ENCODE data around the gene CTU2. TPM values are rescaled to one million over a fixed set of nuclear protein-coding genes. Genes with fewer than 3 reads are reported as not detected.

CTU2 gene
- total RNA-seq, 1 donor from 2014 or later: 18.3 TPM

DNA sequence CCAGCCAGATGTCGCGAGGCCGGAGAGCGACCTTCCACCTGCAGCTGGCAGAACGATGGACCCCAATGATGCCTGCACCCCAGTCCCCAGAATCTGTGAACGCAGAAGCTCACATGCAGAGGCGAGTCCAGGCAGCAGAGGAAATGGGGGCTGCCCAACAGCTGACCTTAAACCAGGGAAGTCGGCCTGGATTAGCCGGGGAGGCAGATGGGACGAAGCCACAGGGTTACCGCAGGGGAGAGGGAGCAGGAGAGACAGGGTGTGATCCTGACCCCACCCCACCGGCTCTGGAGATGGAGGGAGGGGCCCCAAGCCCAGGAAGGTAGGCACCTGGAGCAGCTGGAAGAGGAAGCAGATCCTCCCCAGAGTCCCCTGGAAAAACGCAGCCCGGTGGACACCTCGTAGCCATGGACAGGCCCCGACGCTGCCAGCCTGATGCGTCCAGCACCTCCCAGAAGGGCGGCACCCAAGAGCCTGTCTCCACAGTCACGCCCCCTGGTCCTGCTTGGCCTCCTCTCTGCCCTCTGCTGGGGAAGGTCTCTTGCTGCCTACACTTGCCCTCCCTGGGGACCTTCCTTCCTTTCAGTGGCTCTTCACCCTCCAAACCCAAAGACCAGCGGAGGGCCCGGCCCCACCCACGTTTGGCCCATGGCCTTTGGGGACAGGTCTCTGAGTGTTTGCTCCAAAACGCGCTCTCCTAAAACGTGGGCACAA is 41.4 kb downstream of the CTU2 start:
- no peak overlapping the region for H2AFZ ChIP-seq (ENCODE audit: low read depth, low read length)
- H3K9me3 ChIP-seq (ENCODE audit: insufficient read depth, low read depth, low read length): no peaks in the 10 kb centered on the region
- H3K36me3 ChIP-seq (ENCODE audit: insufficient read depth, low read length): peaks cover 5% of the 10 kb centered on the region
- no peak for FAIRE-seq
- H3K9ac ChIP-seq (ENCODE audit: low read length): no peak overlapping the region
- Mint-ChIP-seq H3K27ac (ENCODE audit: unreplicated experiment) (peak overlapping the region; percentile 26), H3K36me3 (ENCODE audit: low read depth, unreplicated experiment) (peaks cover 2% of the 10 kb centered on the region), H3K9me3 (ENCODE audit: unreplicated experiment) (no peaks in the 10 kb centered on the region), H3K4me3 (ENCODE audit: unreplicated experiment) (no peak overlapping the region), H3K4me1 (ENCODE audit: low read depth, unreplicated experiment) (no peaks in the 10 kb centered on the region), H3K27me3 (ENCODE audit: low read depth, unreplicated experiment) (no peaks in the 10 kb centered on the region)
- peaks cover 74% of the 10 kb centered on the region for H3K79me2 ChIP-seq (ENCODE audit: insufficient read depth, low read length)
- no peaks in the 10 kb centered on the region for H3K27me3 ChIP-seq (ENCODE audit: insufficient read depth, low read length)
- no peak overlapping the region for H3K4me3 ChIP-seq (ENCODE audit: insufficient read depth, low read depth, low read length)
- peaks cover 81% of the 10 kb centered on the region for H4K20me1 ChIP-seq (ENCODE audit: insufficient read depth, low read length)
- no peaks in the 10 kb centered on the region for H3K4me1 ChIP-seq (ENCODE audit: insufficient read depth, low read length)
- H3K4me2 ChIP-seq (ENCODE audit: low read length): no peak overlapping the region
- no peak for DNase-seq (ENCODE audit: low read depth)
- no peak overlapping the region for H3K27ac ChIP-seq (ENCODE audit: low read depth, low read length)
- TF ChIP-seq CTCF (IDR thresholded peaks at IDR 0.05; ENCODE audit: insufficient read depth, low read depth, low read length) (no peak), EZH2 (IDR thresholded peaks at IDR 0.05; ENCODE audit: insufficient read depth, low read length) (no peak)

GRCh38 chr16:88748364-88748763 is 42.1 kb downstream of the CTU2 start:
- Histone ChIP-seq H4K20me1 (ENCODE audit: insufficient read depth, low read length) (peaks cover 78% of the 10 kb centered on the region), H3K27ac (ENCODE audit: low read depth, low read length) (no peak overlapping the region), H3K36me3 (ENCODE audit: insufficient read depth, low read length) (peaks cover 5% of the 10 kb centered on the region), H3K27me3 (ENCODE audit: insufficient read depth, low read length) (no peaks in the 10 kb centered on the region), H3K4me2 (ENCODE audit: low read length) (no peak overlapping the region), H2AFZ (ENCODE audit: low read depth, low read length) (no peak overlapping the region), H3K79me2 (ENCODE audit: insufficient read depth, low read length) (peaks cover 71% of the 10 kb centered on the region), H3K9me3 (ENCODE audit: insufficient read depth, low read depth, low read length) (no peaks in the 10 kb centered on the region), H3K9ac (ENCODE audit: low read length) (no peak overlapping the region), H3K4me3 (ENCODE audit: insufficient read depth, low read depth, low read length) (no peak overlapping the region), H3K4me1 (ENCODE audit: insufficient read depth, low read length) (no peaks in the 10 kb centered on the region)
- H3K36me3 Mint-ChIP-seq (ENCODE audit: low read depth, unreplicated experiment): peaks cover 2% of the 10 kb centered on the region
- TF ChIP-seq EZH2 (IDR thresholded peaks at IDR 0.05; ENCODE audit: insufficient read depth, low read length) (no peak), CTCF (IDR thresholded peaks at IDR 0.05; ENCODE audit: insufficient read depth, low read depth, low read length) (no peak)
- no peaks in the 10 kb centered on the region for H3K4me1 Mint-ChIP-seq (ENCODE audit: low read depth, unreplicated experiment)
- FAIRE-seq (no peak), DNase-seq (ENCODE audit: low read depth) (no peak)
- H3K4me3 Mint-ChIP-seq (ENCODE audit: unreplicated experiment): no peak overlapping the region
- H3K27me3 Mint-ChIP-seq (ENCODE audit: low read depth, unreplicated experiment): no peaks in the 10 kb centered on the region
- H3K27ac Mint-ChIP-seq (ENCODE audit: unreplicated experiment): peak overlapping the region; percentile 26
- no peaks in the 10 kb centered on the region for H3K9me3 Mint-ChIP-seq (ENCODE audit: unreplicated experiment)

GRCh38 chr16:88749358-88749757 is 43.1 kb downstream of the CTU2 start:
- H3K36me3 Mint-ChIP-seq (ENCODE audit: low read depth, unreplicated experiment): peaks cover 2% of the 10 kb centered on the region
- H3K27ac ChIP-seq (ENCODE audit: low read depth, low read length): no peak overlapping the region
- no peak overlapping the region for H3K4me3 Mint-ChIP-seq (ENCODE audit: unreplicated experiment)
- peaks cover 5% of the 10 kb centered on the region for H3K36me3 ChIP-seq (ENCODE audit: insufficient read depth, low read length)
- DNase-seq (ENCODE audit: low read depth): no peak
- H3K27ac Mint-ChIP-seq (ENCODE audit: unreplicated experiment): no peak overlapping the region
- H3K9me3 Mint-ChIP-seq (ENCODE audit: unreplicated experiment): no peaks in the 10 kb centered on the region
- H3K4me1 ChIP-seq (ENCODE audit: insufficient read depth, low read length): peaks cover 6% of the 10 kb centered on the region
- H3K9me3 ChIP-seq (ENCODE audit: insufficient read depth, low read depth, low read length): no peaks in the 10 kb centered on the region
- H3K9ac ChIP-seq (ENCODE audit: low read length): no peak overlapping the region
- peaks cover 71% of the 10 kb centered on the region for H3K79me2 ChIP-seq (ENCODE audit: insufficient read depth, low read length)
- FAIRE-seq: no peak
- H3K4me3 ChIP-seq (ENCODE audit: insufficient read depth, low read depth, low read length): no peak overlapping the region
- H3K27me3 ChIP-seq (ENCODE audit: insufficient read depth, low read length): no peaks in the 10 kb centered on the region
- TF ChIP-seq EZH2 (IDR thresholded peaks at IDR 0.05; ENCODE audit: insufficient read depth, low read length) (no peak), CTCF (IDR thresholded peaks at IDR 0.05; ENCODE audit: insufficient read depth, low read depth, low read length) (no peak)
- H3K4me1 Mint-ChIP-seq (ENCODE audit: low read depth, unreplicated experiment): peaks cover 4% of the 10 kb centered on the region
- no peaks in the 10 kb centered on the region for H3K27me3 Mint-ChIP-seq (ENCODE audit: low read depth, unreplicated experiment)
- no peak overlapping the region for H3K4me2 ChIP-seq (ENCODE audit: low read length)
- no peak overlapping the region for H2AFZ ChIP-seq (ENCODE audit: low read depth, low read length)
- peaks cover 78% of the 10 kb centered on the region for H4K20me1 ChIP-seq (ENCODE audit: insufficient read depth, low read length)

Data from astrocyte (in vitro differentiated cells and primary cell).